Stimulated activated CD8-positive, alpha-beta memory T cell treated with anti-CD3 and anti-CD28 coated beads, Interleukin-7, amount 100 ng/mL, for 48 hours (primary cell): Measurements from ENCODE around the gene PTPN22.
A peak's percentile ranks its signal among the peaks of the same experiment; 100 is the strongest.
"Not testable (repeated sequence)": the region's sequence is repeated elsewhere in the genome, so short reads cannot be mapped to it uniquely, and the experiment has no call there.

Experiments
- DNase-seq, 2 donors: peaks; one replicate each; pipeline ENCODE4 v3.0.0-alpha.2; 2020; ENCODE audit warnings: low read depth in 1 of 2; ENCODE audit errors: extremely low read depth in 1 of 2

The PTPN22 gene

DNA sequence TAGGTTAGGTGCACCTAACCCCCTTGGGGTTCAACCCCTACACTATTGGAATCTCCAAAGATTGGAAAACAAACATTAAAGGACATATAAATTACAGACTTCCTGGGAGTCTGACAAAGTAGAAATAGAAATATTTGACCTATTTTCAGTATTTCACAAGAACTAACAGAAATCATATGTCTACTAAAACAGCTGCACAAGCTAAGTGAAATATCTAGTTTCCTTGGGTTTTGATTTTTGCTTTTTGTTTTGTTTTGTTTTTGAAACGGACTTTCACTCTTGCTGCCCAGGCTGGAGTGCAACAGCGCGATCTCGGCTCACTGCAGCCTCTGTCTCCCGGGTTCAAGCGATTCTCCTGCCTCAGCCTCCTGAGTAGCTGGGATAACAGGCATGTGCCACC is 18.8 kb downstream of the PTPN22 start:
- DNase-seq, result not testable (repeated sequence)

DNA sequence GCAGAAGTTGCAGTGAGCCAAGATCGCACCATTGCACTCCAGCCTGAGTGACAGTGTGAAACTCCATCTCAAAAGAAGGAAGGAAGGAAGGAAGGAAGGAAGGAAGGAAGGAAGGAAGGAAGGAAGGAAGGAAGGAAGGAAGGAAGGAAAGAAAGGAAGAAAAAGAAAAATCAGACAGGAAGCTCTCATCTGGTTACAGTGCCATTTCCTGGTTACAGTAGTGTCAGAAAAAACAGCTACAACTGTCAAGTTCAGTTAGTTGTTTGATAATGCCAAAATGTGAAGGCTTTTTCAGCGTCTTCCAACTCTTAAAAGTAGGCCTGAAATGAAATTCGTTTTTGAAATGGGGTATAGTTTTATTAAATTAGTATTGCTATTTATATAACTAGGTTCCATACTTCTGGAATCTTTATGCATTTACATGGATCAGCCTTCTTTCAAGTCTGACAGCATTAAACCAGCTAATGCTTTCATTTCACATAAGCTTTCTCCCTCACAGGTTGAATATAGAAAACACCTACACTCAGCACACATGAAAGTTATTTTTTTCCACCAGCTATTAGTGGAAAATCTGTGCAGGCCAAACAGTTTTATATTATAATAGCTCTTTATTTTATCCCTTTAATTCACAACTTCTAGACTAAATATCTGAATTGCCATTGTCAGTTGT is 21.2 kb downstream of the PTPN22 start:
- DNase-seq, result no peak

DNA sequence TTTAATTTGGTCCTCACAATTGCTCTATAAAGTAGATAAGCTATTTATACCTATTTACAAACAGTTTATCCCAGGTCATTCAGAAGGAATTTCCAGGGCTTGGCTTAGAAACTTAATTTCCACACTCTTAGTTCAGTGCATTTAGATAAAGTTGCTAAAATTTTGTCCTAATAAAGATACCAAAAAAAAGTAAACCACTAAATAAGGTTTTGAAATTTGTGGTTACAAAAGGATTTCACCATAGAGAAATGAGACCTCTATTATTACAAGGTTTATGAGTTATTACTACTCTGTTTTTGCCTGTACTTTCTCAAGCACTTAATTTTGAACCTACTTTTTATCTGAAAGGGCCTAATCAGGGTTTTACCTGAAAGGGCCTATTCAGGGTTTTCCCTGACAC is 22.4 kb downstream of the PTPN22 start:
- no peak for DNase-seq

DNA sequence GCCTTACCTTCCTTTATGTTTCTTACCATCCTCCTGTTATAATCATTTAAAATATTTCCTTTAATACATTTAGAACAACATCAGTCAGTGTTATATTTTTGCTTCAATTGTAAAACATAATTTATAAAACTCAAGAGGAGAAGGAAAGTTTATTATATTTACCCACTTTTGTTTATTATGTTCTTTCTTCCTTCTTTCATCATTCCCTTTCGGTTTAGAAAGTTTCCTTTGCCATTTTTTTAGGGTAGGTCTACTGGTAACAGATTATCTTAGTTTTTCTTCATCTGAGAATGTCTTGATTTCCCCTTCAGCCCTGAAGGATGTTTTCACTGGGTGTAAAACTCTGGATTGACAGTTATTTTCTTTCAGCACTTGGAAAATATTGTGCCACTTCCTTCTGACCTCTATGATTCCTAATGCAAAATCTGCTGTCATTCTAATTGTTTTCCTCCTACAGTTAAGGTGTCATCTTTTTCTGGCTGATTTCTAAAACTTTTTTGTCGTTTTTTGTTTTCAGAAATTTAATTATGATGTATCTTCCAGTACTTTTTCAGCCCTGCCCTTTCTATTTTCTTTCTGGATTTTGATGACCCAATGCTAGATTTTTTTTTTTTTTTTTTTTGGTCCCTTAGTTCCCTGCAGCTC is 25.0 kb downstream of the PTPN22 start:
- no peak for DNase-seq

DNA sequence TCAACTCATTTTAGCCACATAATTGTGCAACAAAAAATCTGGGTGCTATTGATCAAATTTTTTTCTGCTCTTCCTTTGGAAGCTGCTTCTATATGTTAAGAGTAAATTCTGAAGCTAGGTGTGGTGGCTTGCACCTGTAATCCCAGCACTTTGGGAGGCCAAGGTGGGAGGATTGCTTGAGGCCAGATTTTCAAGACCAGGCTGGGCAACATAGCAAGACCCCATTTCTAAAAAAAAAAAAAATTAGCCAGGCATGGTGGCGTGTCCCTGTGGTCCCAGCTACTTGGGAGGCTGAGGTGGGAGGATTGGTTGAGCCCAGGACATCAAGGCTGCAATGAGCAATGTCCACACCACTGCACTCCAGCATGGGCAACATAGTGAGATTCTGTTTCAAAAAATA is 35.0 kb downstream of the PTPN22 start:
- DNase-seq, result no peak

DNA sequence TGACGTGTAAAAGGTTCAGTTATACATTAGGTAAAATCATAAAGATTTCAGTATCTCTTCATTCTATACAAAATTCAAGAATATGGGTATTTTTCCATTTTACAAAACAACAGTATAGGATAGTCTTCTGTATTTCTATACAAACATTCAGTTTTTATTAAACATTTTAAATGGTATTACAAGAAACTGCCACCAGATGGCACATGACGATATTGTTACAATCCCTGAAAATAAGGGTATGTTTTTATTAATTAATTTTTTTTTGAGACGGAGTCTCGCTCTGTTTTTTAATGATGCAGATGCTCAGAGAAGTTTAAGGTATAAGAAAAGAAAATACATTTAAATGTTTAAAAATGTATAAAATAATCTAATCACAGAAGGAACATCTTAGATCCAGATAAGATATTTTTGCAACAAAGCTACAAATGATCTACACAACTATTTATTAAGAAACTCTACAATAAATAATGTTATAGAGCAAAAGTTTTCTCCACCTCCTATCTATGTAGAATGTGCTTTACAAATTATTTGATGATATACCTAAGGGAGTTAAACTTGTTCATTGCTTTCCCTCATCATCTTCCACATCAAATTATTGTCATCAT is 35.7 kb downstream of the PTPN22 start:
- DNase-seq, result no peak

DNA sequence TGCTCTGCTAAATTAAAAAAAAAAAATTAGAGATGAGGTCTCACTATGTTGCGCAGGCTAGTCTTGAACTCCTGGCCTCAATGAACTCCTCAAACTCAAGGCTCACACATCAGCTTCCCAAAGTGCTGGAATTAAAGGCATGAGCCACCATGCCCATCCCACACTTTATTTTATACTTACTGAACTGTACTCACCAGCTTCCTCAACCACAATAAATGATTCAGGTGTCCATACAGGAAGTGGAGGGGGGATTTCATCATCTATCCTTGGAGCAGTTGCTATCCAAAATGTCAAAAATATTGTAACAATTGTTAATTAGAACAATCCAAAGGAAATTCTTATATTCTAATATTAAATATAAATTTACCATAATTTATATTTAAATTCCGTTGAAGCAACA is 36.8 kb downstream of the PTPN22 start:
- DNase-seq, result no peak

DNA sequence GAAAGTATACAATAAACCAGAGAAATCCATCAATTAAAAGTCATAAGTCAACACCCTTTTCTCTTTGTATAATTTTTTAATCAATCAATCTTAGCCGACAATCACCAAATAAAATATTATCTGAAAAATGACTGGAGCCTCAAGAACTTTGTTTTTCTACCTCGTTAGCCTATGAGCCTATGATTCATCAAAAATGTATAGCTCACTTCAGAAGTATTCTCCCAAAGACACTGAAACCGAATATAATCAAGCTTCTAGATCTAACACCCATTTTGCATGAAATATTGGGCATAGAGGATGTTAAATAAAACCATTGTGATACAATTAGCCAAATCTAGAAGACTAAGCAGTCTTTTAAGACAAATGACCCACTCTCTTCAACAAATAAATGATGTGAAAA is 41.5 kb downstream of the PTPN22 start:
- no peak for DNase-seq

DNA sequence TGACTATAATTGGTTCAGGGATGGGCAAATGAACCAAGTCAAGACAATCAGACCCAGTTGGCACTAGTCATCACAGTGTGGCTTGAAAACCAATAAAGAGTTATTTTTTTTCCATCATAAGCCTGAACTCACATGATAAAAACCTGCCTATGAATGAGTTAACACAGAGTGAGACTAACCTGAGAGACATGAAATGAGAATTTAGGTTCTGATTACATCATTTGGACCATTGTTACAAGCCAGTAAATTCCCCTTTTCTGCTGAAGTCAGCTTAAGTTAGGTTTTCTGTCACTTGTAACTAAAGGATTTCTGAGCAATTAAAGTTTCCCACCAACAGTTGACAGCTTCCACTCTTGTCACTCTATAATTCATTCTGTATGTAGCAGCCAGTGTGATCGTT is 49.6 kb downstream of the PTPN22 start:
- DNase-seq, result no peak

DNA sequence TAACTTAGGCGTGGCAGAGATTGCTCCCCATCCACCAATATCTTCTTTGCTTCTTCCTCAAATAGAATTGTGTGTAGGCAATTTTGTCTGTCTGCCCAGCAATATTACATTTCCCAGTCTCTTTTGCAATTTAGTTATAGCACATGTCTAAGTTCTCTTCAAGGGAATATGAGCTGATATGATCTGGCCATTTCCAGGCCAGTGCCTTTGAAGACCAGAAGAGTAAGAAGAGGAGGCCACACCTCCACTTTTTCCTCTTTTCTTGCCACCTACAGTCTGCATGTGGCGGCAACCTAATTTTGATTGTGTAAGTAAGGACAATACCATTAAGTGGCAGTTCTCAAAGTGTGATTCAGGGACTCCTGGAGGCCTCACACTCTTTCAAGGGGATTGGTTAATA is 52.9 kb downstream of the PTPN22 start:
- DNase-seq, result no peak

DNA sequence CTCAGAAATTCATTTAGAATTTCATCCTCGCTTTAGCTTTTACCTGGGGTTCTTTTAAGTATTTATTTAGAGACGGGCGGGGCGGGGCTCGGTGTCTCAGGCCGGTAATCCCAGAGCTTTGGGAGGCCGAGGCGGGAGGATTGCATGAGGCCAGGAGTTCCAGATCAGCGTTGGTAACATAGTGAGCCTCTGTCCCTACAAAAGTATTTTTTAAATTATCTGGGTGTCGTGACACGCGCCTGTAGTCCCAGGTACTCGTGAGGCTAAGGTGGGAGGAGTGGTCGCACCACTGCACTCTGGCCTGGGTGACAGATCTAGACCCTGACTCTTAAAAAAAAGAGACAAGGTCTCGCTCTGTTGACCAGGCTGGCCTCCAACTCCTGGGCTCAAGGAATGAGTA is 58.3 kb downstream of the PTPN22 start:
- DNase-seq, result no peak

DNA sequence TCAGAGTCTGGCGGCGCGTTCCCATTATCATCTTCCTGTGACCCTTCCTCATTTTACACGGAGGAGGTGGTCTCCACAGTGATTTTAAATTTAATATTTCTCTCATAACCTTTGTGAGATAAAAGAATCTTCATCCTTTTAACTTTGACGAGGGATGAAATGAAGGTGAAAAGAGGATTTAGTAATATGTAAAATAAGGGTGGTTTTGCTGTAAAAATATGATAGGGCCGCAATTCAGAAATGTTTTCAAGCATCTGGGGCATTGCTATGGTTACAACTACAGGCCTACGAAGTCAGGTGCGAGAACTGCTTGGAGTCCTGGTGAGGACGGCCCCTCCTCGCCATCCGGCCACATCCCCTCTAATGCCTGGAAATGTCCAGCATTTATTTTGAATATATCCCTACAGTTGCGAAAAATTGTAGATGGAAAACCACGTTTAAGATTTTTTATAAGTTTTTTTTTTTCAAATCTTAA is 58.8 kb downstream of the PTPN22 start:
- no peak for DNase-seq

DNA sequence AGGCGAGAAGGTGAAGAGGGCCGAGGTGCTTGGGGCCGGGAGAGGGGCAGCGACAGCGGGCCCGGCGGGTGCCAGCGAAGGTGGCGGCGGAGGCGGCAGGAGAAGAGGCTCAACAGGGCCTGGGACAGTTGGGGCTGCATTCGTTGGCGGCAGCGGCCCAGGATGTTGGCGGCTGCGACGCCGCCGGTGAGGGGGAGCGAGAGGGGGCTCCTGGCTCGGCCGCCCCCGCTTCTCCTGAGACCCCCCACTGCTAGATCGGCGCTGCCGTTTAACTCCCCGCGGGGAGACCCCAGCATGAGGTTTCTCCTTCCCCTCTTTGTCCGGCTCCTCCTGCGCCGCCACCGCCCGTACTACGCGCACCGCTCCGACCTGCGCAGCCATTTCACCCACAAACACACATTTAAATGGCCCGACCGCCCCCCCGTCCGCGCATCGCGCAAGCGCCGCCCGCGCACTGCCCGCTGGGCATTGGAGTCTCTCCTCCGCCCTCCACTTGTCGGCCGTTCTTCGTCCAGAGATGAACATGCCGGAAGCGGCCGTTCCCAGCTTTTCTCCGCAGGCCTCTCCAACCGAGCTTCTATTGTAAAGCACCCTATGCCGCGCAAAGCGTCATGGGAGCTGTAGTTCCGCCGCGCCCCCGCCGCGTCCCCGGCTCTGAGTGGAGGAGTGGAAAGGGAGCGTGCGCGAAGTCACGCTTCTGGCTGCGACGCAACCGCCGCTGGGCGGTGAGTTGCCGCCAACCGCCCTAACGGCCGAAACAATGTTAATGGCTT is 59.4 kb downstream of the PTPN22 start, which contains the start of gene RSBN1:
TSS of gene RSBN1 (minus strand) at position 589 of the 773 bp plus-strand sequence. CDS start at position 525, 64 bp downstream.
- peak; percentile 98 for DNase-seq

DNA sequence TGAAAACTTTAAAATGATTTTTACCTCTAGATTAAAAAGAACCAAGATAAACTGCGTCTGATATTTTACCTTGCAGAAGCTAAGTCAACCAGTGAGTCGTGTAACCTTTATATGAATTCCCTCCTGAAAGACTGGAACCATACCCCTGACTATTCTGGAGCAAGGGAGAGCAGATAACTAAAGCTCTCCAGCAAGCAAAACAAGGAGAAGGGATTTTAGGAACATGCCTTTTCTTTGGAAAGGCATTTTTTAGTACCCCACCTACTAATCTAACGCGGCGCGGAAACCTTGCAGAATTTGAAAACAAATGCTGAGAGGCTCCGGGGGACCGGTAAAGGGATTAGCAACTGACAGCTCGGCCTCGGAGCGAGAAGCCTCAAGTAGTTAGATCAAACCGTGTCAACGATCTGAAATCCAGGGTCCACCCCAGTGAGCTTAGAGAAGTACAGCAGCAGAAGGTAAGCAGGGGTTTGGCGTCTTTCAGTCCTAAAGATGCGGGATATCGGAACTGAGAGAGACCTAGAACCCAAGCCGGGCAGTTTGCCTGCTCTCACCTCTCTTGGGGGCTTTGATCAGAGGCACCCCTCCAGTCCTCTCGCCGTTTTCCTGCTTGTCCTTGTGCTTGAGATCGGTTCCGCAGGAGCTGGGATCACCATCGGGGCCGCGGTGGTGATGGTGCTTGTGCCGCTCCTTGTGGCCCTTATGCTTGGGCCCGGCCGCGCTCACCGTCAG is 60.2 kb downstream of the PTPN22 start:
- DNase-seq, result no peak

DNA sequence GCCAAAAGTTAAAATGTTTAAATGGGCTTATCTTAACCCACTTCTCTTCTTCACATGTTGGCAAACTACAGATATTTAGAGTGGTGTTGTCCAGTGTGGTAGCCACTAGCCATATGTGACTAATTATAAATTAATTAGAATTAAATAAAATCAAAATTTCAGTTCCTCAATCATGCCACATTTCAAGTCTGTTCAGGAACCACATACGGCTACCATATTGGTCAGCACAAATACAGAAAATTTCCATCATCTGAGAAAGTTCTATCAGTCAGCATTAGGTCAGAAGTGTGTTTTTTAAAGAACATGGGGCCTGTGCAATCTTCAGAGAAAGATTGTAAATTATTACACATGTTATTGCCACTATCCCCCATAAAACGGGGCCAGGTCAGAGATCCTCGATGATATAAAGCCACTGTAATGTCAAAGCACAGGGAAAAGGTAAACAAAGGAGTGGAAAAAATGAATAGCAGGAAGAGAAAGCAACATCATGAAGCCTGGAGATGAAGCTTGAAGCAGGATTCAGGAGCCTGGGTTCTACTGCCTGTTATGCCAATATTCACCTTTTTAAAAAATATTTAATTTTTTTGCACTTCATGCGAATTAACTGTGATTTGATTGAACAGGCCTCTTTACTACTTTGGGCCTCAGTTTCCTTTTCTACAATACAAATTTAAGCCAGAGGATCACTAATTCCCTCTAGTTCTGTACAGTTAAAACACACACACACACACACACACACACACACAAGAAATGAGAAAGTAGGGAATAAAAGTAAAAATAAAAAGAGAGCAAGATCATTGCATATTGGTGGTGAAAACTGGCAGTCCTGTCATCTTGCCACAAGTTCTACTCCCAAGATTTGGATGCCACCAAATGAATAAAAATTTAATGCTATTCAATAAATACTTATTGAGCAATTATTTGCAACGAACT is 61.6 kb downstream of the PTPN22 start:
- DNase-seq, result no peak

DNA sequence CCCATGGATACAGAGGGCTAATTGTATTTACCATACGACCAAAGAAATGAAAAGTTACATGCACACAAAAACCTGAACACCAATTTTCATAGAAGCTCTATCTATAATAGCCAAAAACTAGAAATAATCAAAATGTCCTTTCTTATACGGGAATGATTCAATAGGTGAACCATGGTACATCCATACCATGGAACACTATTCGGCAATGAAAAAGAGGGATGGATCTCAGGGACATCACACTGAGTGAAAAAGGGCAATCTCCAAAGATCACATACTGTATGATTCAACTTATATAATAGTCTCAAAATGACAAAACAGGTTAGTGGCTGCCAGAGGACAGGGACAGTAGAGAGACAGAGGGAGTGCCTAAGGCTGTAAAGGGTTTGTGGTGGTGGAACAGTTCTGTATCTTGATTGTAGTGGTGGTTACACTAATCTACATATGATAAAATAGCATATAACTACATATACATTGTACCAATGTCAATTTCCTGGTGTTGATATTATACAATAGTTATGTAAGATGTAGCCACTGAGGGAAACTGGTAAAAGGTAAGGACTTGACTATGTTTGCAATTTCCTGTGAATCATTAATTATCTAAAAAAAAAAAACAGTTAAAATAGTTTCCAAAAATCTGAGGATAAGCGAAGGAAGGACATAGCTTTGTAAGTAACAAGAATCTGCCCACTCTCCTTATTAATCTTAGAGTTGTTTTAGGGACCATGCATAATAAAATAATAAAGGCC is 62.9 kb downstream of the PTPN22 start:
- DNase-seq, result no peak

DNA sequence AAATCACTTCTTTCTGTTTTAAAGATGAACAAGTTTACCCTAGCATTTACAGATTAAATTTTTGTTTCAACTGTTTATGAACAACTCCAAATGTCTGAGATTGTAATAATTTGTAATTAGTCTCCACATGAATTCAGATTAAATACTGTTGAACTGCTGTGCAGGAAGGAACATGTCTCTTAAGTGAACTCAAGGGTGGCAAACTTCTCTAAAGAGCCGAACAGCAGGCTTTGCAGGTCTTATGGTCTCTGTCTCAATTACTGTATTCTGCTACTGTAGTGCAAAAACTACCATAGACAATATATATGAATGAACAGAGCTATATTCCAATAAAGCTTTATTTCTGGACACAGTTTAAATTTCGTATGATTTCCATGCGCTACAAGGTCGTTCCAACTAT is 65.9 kb downstream of the PTPN22 start:
- DNase-seq, result no peak

DNA sequence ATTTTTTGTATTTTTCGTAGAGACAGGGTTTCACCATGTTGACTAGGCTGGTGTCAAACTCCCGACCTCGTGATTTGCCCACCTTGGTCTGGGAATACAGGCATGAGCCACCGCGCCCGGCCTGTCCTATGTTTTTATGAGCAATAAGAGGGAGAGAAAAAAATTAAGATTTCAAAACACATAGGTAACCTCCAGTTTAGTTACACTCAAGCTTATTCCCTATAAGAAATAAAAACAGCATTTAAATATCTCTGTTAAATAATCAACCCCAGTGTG is 66.3 kb downstream of the PTPN22 start:
- no peak for DNase-seq
